ENCODE results near the gene EIF4EBP3. TPM values are rescaled to one million over a fixed set of nuclear protein-coding genes. Genes with fewer than 3 reads are reported as not detected.
"Not testable (repeated sequence)": the region's sequence is repeated elsewhere in the genome, so short reads cannot be mapped to it uniquely, and the experiment has no call there.

Gene EIF4EBP3
- total RNA-seq, 2 donors from 2014 or later: 27.2 to 32.9 TPM

DNA sequence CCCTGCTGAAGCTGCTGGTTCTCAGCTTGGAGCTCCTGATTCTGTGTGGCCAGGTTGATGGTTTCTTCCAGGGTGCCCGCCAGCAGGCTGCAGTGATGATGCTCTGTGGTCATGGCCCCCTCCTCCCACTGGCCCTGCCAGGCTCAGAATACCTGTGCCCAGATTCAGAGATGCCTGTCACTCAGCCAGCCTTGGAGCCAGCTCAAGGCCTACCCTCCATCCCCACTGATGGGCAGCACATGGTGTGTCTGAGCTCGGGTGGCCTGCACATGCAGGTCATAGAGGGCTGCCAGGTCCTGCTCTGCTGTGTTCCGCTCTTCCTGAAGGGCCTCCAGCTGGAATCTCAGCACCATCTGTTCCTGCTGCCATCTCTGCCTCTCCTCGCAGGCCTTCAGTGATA is 22.6 kb downstream of the EIF4EBP3 start:
- DNase-seq: no peak
- intact Hi-C loops (cut with DNase I, micrococcal nuclease): loop anchor here (10.0 kb wide), 1 partner anchor 65 kb away; the partner anchor contains the start of genes CD14 (in 2 of the 2) and TMCO6 (in 2 of the 2)
- no peak for ATAC-seq

DNA sequence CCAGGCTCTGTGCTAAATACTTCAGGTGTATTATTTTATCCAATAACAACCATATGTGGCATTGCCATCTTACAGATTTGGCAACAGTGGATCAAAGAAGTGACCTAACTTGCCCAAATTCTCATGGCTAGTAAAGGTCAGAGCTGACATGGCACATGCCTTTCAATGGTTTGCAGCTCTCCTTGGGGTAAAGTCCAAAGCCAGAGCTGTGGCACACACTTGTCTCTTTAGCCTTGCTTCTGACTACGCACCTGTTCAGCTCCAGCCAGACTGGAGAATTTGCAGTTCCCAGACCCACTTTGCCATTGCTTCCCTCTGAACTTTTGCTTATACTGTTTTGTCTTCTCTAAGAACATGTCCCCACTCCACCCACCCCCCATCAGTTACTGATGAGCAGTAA is 23.0 kb downstream of the EIF4EBP3 start:
- ATAC-seq (no peak), DNase-seq (no peak)
- intact Hi-C loops (cut with DNase I, micrococcal nuclease): loop anchor here (10.0 kb wide), 1 partner anchor 64 kb away; the partner anchor contains the start of genes CD14 (in 2 of the 2) and TMCO6 (in 2 of the 2)

- intact Hi-C loops (cut with DNase I, micrococcal nuclease): loop anchor here (10.0 kb wide), 1 partner anchor 64 kb away; the partner anchor contains the start of genes CD14 (in 2 of the 2) and TMCO6 (in 2 of the 2)
- no peak for ATAC-seq
- no peak for DNase-seq
Measured at GRCh38 chr5:140571105-140571504, 23.6 kb downstream of the EIF4EBP3 start.

GRCh38 chr5:140573683-140574082 is 26.2 kb downstream of the EIF4EBP3 start:
- no peak for DNase-seq
- ATAC-seq: no peak
- intact Hi-C loops (cut with DNase I, micrococcal nuclease): loop anchor here (10.0 kb wide), 1 partner anchor 61 kb away; the partner anchor contains the start of genes CD14 (in 2 of the 2) and TMCO6 (in 2 of the 2)

DNA sequence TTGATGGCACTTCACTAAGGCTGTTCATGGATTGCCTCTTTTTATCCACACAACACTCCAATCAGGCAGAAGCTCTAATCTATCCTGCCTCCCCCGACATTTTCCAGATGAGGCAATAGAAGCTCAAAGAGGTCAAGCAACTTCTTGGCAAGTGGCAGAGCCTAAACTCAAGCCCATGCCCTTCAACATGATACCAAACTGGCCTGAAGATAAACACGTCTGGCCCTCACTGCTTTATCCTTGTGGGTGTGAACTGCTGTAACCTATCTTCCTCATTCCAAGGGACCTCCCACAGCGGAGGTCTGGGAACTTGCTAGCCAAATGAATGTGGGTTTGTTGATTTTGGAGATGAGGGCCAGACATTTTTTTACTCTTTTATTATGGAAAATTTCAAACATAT is 26.7 kb downstream of the EIF4EBP3 start:
- DNase-seq: no peak
- intact Hi-C loops (cut with DNase I, micrococcal nuclease): loop anchor here (10.0 kb wide), 1 partner anchor 61 kb away; the partner anchor contains the start of genes CD14 (in 2 of the 2) and TMCO6 (in 2 of the 2)

DNA sequence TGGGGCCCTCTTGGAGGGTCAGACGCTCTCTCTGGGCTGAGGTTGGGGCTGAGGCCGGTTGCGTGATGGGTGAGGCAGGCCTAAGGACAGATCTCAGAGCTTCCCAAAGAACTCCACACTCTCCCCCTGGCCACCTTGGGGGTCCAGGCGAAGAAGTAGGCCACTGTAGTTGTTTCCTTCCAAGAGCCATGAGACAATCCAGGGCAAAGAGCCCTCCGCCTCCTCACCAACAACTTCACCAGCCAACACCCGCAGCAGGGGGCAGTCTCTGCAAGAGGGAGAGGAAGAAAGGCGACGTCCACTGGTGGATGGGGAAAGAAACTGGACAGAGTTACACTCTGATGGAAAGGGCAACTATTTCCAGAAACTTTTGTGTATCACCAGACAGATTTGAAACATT is 27.8 kb downstream of the EIF4EBP3 start:
- intact Hi-C loops (cut with DNase I, micrococcal nuclease): loop anchor here (10.0 kb wide), 1 partner anchor 59 kb away; the partner anchor contains the start of genes CD14 (in 2 of the 2) and TMCO6 (in 2 of the 2)
- DNase-seq (peak; percentile 67 to 76), ATAC-seq (peak; percentile 89)

More for the DNA sequence above, 26.7 kb downstream of the EIF4EBP3 start:
- peak; percentile 44 for ATAC-seq

DNA sequence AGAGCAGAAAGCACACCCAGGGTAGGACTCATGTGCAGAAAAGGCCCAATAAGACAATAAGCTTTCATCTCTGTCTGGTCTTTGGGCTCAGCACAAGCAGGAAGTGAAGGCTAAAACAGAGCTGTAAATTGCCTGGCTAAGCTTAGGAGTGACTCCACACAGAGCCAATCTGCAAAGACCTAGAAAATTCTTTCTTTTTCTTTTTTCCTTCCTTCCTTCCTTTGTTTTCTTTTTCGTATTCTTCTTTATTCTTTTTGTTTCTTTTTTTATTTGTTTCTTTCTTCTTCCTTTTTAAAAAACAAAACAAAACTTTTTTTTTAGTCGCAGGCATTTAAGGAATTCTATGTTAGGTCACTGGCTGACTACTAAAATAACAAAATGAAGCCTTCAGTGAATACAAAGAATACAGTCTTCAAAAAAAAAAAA is 29.3 kb downstream of the EIF4EBP3 start:
- intact Hi-C loops (cut with DNase I, micrococcal nuclease): loop anchor here (10.0 kb wide), 1 partner anchor 58 kb away; the partner anchor contains the start of genes CD14 (in 2 of the 2) and TMCO6 (in 2 of the 2)
- DNase-seq (no peak), ATAC-seq (peak; percentile 80)

DNA sequence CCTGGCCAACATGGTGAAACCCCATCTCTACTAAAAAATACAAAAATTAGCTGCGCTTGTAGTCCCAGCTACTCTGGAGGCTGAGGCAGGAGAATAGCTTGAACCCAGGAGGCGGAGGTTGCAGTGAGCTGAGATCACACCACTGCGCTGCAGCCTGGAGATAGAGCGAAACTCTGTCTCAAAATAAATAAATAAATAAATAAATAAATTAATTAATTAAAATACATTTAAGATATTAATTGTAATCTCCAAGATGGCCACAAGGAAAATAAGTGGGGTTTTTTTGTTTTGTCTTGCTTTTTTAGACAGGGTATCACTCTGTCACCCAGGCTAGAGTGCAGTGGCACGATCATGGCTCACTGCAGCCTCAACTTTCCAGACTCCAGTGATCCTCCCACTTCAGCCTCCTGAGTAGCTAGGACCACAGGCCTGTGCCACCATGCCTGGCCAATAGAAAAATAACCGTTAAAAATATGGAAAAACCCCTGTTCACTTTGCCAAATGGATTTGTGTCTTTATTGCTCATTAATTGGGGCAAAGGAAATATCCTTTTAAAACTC is 31.8 kb downstream of the EIF4EBP3 start:
- intact Hi-C loops (cut with DNase I, micrococcal nuclease): loop anchor here (10.0 kb wide), 1 partner anchor 56 kb away; the partner anchor contains the start of genes CD14 (in 2 of the 2) and TMCO6 (in 2 of the 2)
- not testable (repeated sequence) for ATAC-seq, DNase-seq

GRCh38 chr5:140587495-140587894 is 40.0 kb downstream of the EIF4EBP3 start:
- ATAC-seq (peak; percentile 85), DNase-seq (no peak)
- intact Hi-C loops (cut with DNase I, micrococcal nuclease): no loop called here

DNA sequence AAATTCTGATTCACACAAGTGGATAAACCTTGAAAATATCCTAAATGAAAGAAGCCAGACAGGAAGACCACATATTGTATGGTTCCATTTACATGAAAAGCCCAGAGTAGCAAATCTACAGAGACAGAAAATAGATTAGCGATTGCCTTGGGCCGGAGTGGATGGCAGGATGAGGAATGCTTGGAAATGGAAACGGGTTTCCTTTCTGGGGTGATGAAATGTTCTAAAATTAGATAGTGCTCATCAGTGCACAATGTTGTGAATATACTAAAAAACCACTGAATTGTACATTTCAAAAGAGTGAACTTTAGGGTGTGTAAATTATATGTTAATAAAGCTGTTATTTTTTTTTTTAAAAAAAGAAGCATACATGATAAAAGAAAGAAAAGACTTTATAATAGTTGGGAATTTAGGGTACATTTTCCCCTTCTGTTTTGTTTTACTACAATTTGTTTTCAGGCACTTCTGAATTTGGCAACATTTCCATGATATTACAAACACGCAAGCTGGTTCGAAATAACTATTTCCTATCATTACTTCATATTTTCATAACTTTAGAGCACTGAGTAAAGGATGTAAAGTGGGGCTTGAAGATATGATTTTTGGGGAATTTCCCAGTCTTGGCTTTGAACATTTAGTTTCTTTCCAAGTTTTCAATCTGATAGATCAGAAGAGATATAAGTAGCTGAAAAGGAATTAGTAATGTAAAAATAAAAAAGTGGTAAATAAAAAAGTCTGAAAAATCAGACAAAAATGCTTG is 41.0 kb downstream of the EIF4EBP3 start:
- ATAC-seq (no peak), DNase-seq (no peak)
- intact Hi-C loops (cut with DNase I, micrococcal nuclease): no loop called here

GRCh38 chr5:140590861-140591260 is 43.4 kb downstream of the EIF4EBP3 start:
- no peak for ATAC-seq
- DNase-seq: no peak
- intact Hi-C loops (cut with DNase I, micrococcal nuclease): no loop called here

DNA sequence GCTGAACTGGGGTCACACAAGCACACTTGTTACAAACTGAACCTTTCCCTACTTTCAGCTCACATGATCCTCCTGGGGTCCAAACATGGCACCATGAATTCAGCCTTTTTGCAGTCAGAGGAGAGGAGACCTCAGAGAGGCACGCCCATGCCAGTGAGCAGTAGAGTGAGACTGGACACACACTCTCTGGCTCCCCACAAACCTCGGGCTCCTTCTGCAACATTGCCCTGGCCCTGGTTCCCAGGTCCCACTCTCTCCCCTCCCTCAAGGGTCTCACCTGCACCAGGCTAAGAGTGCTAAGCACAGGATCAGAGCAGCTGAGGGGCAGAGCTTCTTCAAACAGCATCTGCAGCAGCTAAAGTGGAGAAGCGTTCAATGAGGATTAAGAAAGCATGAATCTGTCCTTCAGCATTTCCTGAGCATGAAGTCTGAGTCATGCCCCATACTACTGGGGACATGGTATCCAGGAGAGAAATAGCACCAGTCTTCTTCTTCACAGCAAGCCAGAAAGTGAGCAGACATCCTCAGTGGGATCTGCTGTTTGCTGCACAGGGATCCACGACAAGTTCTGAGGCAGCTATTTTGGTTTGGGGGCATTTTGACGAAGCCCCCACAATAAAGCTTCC is 44.4 kb downstream of the EIF4EBP3 start:
- DNase-seq (no peak), ATAC-seq (no peak)
- intact Hi-C loops (cut with DNase I, micrococcal nuclease): no loop called here

GRCh38 chr5:140593070-140593469 is 45.6 kb downstream of the EIF4EBP3 start:
- DNase-seq (peak in 1 of 2 donors; percentile 40), ATAC-seq (peak; percentile 64)
- intact Hi-C loops (cut with DNase I, micrococcal nuclease): not testable (repeated sequence)

GRCh38 chr5:140594169-140594568 is 46.7 kb downstream of the EIF4EBP3 start:
- DNase-seq (no peak), ATAC-seq (no peak)
- intact Hi-C loops (cut with DNase I, micrococcal nuclease): no loop called here

DNA sequence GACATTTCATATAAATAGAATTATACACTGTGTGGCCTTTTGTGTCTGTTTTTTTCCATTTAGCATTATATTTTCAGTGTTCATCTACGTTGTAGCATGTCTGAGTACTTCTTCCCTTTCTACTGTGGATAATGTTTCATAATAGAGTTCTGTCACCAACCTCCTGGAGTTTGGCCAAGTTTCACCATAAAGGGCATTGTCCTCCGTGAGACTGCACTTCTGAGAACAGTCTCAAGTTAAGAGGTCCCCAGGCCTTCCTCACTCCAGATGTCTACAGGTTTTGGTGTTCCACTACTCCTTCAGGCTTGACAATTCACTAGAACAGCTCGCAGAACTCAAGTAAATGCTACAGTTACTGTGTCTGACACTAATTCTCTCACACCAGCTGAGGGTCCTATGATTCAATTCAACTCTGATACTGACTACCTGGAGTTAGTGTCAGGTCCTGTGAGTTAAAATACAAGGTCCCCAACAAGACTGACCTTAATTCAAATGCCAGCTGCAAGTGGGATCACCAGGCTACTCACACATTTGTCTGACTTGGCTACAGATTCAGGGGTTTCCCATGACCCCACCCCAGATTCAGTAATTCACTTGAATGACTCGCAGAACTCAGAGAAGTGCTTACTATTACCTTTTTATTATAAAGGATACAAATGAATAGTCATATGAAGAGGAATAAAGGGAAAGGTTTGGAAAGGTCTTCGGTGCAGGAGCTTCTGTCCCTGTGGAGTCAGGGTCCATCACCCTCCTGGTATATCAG is 48.3 kb downstream of the EIF4EBP3 start:
- peak; percentile 59 for ATAC-seq
- no peak for DNase-seq
- intact Hi-C loops (cut with DNase I, micrococcal nuclease): no loop called here

DNA sequence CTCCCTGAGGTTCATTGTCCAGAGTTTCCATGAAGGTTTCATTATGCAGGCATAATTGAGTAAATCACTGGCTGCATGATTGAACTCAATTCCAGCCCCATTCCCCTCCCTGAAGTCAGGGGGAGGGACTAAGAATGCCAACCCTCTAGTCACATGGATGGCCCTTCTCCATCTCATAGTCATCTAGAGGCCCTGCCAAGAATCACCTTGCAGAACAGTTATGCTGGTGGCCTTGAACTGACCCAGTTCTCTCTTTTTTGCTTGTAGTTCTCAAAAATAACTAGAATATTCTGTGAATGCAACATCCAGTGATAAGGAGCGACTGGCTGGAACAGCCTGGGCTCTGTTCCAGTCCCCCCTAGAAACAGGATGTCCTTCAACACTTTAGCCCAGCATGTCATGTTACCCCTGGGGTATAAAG is 48.9 kb downstream of the EIF4EBP3 start:
- ATAC-seq: peak; percentile 40
- intact Hi-C loops (cut with DNase I, micrococcal nuclease): no loop called here
- DNase-seq: no peak

GRCh38 chr5:140598836-140599235 is 51.4 kb downstream of the EIF4EBP3 start:
- intact Hi-C loops (cut with DNase I, micrococcal nuclease): no loop called here
- DNase-seq (no peak), ATAC-seq (no peak)

Data from left colon (tissue), 2 donors.